Measurements from ENCODE around the gene RGCC.

GRCh38 chr13:41408121-41408520 is 49.2 kb upstream of the RGCC start:
- no peak for TF ChIP-seq CTCF (conservative IDR thresholded peaks at IDR 0.05; ENCODE audit: low read depth, low read length)
- TF ChIP-seq MXI1 (IDR thresholded peaks at IDR 0.05; ENCODE audit: borderline replicate concordance, low read depth, low read length): no peak
- peak; percentile 38; the same call in 1 of the 2 replicates for TF ChIP-seq CEBPB (IDR thresholded peaks at IDR 0.05; ENCODE audit: low read depth, low read length)
- TF ChIP-seq POLR2A (IDR thresholded peaks at IDR 0.05; ENCODE audit: low read depth, low read length): no peak
- no peak for TF ChIP-seq SMC3 (IDR thresholded peaks at IDR 0.05; ENCODE audit: low read depth, low read length)
- TF ChIP-seq USF2 (IDR thresholded peaks at IDR 0.05; ENCODE audit: low read depth, low read length): no peak
- no peak for TF ChIP-seq RFX5 (IDR thresholded peaks at IDR 0.05; ENCODE audit: low read depth, low read length)
- TF ChIP-seq RAD21 (IDR thresholded peaks at IDR 0.05; ENCODE audit: low read length): no peak
- TF ChIP-seq BHLHE40 (IDR thresholded peaks at IDR 0.05; ENCODE audit: low read depth, low read length): no peak
- TF ChIP-seq MAFK (IDR thresholded peaks at IDR 0.05; ENCODE audit: low read depth, low read length): no peak
- no peak for TF ChIP-seq NFE2L2 (IDR thresholded peaks at IDR 0.05; ENCODE audit: low read depth, low read length)
